Measurements from ENCODE around the gene SHISAL1.

- no peak for TF ChIP-seq GATA2 (IDR thresholded peaks at IDR 0.05; ENCODE audit: low read depth, low read length)
- TF ChIP-seq GATA3 (IDR thresholded peaks at IDR 0.05; ENCODE audit: low read depth, low read length): no peak
Measured at GRCh38 chr22:44205516-44206329, 107.0 kb downstream of the SHISAL1 start.

Measured in SH-SY5Y (cell line).